Embryonic facial prominence (tissue), 1 donor: Measurements from ENCODE around the gene CP.

Source experiments
- DNase-seq: peaks from one replicate; pipeline ENCODE4 v3.0.0-alpha.2; 2016; ENCODE audit errors: extremely low spot score

CP gene

GRCh38 chr3:149122721-149123578 lies 98.7 kb downstream of the CP start:
- DNase-seq = no peak
